Stimulated activated naive CD8-positive, alpha-beta T cell treated with anti-CD3 and anti-CD28 coated beads, Interleukin-15, amount 100 ng/mL, for 72 hours (primary cell): ENCODE results near the gene CCDC171.
A peak's percentile ranks its signal among the peaks of the same experiment; 100 is the strongest.

Experiments used
- ATAC-seq: fragments of 150-1000 bp; cut with Tn5 transposase; 2 replicates; pipeline ENCODE4 v1.10.0; 2021; ENCODE audit warnings: mild to moderate bottlenecking, moderate library complexity
- DNase-seq, 2 donors: peaks; one replicate each; pipeline ENCODE4 v3.0.0; 2021 to 2022
- H3K27ac Mint-ChIP-seq, 2 donors: one replicate each; pipeline ENCODE4 v1.8.0; 2022; ENCODE audit warnings: mild to moderate bottlenecking in 2 of 2, mixed read lengths in 2 of 2, moderate library complexity in 2 of 2
- H3K27me3 Mint-ChIP-seq: one replicate; pipeline ENCODE4 v1.8.0; 2022; ENCODE audit warnings: mixed read lengths
- H3K4me1 Mint-ChIP-seq: one replicate; pipeline ENCODE4 v1.8.0; 2022; ENCODE audit warnings: mild to moderate bottlenecking, mixed read lengths
- H3K4me3 Mint-ChIP-seq, 2 donors: one replicate each; pipeline ENCODE4 v1.8.0; 2022; ENCODE audit warnings: mild to moderate bottlenecking in 2 of 2, mixed read lengths in 2 of 2, moderate library complexity in 1 of 2
- H3K9me3 Mint-ChIP-seq, 2 donors: one replicate each; pipeline ENCODE4 v1.8.0; 2022; ENCODE audit warnings: mixed read lengths in 2 of 2

Gene CCDC171

DNA sequence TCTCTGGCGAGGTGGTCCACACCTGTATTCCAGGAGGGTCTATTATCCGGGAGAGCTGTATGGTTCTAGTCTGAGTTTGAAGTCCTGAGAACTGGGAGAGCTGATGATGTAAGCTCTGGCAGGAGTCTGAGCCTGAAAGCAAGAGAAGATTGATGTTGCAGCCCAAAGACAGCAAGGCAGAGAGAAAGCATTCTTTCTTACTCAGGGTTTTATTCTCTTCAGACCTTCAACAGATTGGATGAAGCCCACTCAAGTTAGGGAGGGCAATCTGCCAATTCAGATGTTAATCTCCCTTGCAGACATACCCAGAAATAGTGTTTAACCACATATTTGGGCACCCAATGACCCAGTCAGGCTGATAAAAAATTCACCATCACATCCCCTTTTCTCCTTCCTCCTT lies 159.1 kb downstream of the CCDC171 start:
- no peak for ATAC-seq
- H3K9me3 Mint-ChIP-seq, result no peaks in the 10 kb centered on the region
- H3K27ac Mint-ChIP-seq, result no peak overlapping the region

DNA sequence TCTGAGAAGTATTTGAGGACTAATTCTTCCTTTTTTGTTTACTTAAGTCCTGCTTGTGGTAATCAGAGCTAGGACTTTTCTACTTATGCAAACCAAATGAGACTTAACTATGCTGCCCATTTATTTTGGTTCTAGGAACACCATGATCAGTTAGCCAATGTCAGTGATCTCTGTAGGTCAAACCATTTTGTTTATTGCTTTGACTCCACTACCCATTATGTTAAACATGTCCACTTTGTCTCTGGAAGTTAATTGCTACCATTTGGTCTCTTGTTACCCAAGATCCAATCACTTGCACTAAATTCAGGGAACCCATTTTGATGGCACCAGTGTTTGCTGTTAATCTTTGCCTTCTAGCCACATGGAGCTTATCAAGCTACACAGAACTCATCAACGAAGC lies 161.9 kb downstream of the CCDC171 start:
- no peaks in the 10 kb centered on the region for H3K27me3 Mint-ChIP-seq

More for the DNA sequence above, 159.1 kb downstream of the CCDC171 start:
- Mint-ChIP-seq H3K4me1 (no peaks in the 10 kb centered on the region), H3K4me3 (no peak overlapping the region), H3K27me3 (no peaks in the 10 kb centered on the region)
- no peak for DNase-seq

DNA sequence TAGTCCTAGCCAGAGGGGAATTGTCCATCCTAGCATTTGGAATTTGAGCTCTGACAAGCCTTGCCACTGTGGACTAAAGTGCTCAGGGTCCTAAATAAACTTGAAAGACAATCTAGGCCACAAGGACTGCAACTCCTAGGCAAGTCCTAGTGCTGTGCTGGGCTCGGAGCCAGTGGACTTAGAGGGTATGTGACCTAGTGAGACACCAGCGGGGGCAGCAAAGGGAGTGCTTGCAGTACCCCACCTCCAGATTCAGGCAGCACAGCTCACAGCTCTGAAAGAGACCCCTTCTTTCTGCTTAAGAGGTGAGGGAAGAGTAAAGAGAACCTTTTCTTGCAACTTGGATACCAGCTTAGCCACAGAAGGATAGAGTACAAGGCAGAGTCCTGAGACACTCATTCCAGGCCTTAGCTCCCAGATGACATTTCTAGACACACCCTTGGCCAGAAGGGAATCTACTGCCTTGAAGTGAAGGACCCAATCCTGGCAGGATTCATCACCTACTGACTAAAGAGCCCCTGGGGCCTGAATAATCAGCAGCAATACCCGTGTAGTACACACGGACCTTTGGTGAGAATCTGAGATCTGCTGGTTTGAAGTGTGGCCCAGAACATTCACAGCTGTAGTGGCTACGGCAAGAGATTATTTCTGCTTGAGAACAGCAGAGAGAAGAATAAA lies 164.6 kb downstream of the CCDC171 start:
- Mint-ChIP-seq H3K27me3 (no peaks in the 10 kb centered on the region), H3K9me3 (no peaks in the 10 kb centered on the region), H3K4me3 (no peak overlapping the region), H3K4me1 (no peaks in the 10 kb centered on the region), H3K27ac (no peak overlapping the region)
- ATAC-seq, result no peak
- DNase-seq, result no peak

More for the DNA sequence above, 161.9 kb downstream of the CCDC171 start:
- Mint-ChIP-seq H3K9me3 (no peaks in the 10 kb centered on the region), H3K4me1 (no peaks in the 10 kb centered on the region), H3K27ac (peak overlapping the region in 1 of 2 donors; percentile 31), H3K4me3 (no peak overlapping the region)
- no peak for DNase-seq
- no peak for ATAC-seq

DNA sequence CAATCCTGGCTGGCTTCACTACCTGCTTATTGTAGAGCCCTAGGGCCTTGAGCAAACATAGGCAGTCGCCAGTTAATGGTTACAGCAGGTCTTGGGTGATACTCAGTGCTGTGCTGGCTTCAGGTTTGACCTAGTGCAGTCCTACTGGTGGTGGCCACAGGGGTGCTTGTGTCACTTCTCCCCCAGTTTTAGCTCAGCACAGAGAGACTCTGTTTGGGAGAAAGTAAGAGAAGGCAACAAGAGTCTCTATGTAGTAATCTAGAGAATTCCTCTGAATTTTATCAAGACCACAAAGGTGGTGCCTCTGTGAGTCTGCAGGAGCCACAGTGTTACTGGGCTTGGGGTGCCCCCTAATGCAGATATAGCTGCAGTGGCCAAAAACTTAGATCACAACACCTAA lies 165.6 kb downstream of the CCDC171 start:
- H3K27ac Mint-ChIP-seq, result no peak overlapping the region
- DNase-seq (no peak), ATAC-seq (no peak)
- no peaks in the 10 kb centered on the region for H3K9me3 Mint-ChIP-seq
- H3K4me3 Mint-ChIP-seq, result no peak overlapping the region
- no peaks in the 10 kb centered on the region for H3K27me3 Mint-ChIP-seq
- no peaks in the 10 kb centered on the region for H3K4me1 Mint-ChIP-seq

DNA sequence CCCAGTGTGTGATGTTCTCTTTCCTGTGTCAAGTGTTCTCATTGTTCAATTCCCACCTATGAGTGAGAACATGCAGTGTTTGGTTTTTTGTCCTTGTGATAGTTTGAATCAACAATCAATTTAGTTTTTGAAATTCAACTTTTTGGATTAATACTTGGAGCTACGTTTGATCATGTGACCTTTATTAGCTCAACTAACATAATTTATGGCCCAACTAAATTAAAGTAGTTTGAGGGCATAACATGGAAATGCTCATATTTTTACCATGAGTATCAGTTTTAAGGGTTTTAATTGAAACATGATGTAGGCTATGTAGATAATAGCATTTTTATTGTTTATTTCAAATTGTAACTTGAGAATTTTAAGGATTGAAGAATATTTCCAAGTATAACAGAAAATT lies 168.0 kb downstream of the CCDC171 start:
- Mint-ChIP-seq H3K27ac (no peak overlapping the region), H3K9me3 (no peaks in the 10 kb centered on the region), H3K4me1 (no peaks in the 10 kb centered on the region), H3K27me3 (no peaks in the 10 kb centered on the region), H3K4me3 (no peak overlapping the region)
- ATAC-seq (no peak), DNase-seq (no peak)

DNA sequence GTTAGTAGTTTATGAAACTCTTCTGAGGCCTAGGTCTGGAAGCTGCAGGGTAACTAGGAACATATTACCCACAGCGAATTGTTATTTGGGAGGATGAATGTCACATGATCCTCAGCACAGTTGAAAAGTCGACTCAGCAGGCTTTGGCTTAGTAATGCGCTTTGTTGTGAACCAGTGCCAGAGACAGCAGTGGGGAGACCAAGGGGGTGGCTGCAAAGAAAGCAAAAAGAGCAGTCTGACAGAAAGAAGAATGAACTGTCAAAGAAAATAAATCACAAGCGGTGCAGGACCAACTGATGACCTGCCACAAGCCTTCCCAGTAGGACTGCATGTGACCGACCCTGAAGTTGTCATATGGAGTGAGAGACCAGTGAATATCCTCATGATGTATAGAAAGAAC lies 170.0 kb downstream of the CCDC171 start:
- ATAC-seq (no peak), DNase-seq (no peak)
- no peaks in the 10 kb centered on the region for H3K27me3 Mint-ChIP-seq

DNA sequence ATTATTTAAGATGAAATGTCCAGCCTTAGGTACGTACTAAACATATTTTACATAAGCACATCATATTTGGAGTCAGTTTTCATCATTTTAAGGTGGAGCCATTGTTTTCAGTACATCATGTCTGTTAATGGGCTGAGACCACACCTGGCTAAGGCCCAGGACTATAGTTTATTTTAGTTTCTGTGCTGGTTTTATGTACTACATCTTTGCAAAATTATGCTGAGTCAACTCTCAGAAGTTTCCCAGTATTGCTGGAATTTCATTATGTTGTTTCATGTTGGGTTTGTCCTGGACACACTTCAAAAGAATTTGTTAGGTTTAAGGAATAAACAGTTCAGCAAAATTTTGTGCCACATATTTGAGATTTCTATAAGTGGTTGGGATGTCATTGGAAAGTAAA lies 171.2 kb downstream of the CCDC171 start:
- ATAC-seq, result no peak
- no peaks in the 10 kb centered on the region for H3K27me3 Mint-ChIP-seq
- no peaks in the 10 kb centered on the region for H3K4me1 Mint-ChIP-seq
- no peak for DNase-seq
- no peak overlapping the region for H3K4me3 Mint-ChIP-seq
- no peak overlapping the region for H3K27ac Mint-ChIP-seq
- no peaks in the 10 kb centered on the region for H3K9me3 Mint-ChIP-seq

More for the DNA sequence above, 170.0 kb downstream of the CCDC171 start:
- Mint-ChIP-seq H3K27ac (no peak overlapping the region), H3K4me3 (no peak overlapping the region), H3K9me3 (no peaks in the 10 kb centered on the region), H3K4me1 (no peaks in the 10 kb centered on the region)

DNA sequence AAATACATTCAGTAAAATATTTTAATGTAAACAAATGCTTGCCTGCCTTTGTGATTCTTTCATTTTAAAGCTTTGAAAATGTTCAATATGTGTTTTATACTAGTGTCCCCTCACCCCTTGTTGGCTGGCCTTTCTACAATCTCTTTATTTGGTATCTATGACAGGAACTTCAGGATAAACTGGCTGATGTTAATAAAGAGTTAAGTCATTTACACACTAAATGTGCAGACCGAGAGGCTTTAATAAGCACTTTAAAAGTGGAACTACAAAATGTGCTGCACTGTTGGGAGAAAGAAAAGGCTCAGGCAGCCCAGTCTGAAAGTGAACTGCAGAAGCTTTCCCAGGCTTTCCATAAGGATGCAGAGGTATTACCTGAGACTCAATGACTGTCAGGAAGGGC lies 171.8 kb downstream of the CCDC171 start:
- ATAC-seq (no peak), DNase-seq (no peak)
- Mint-ChIP-seq H3K27ac (no peak overlapping the region), H3K27me3 (no peaks in the 10 kb centered on the region), H3K9me3 (no peaks in the 10 kb centered on the region), H3K4me1 (no peaks in the 10 kb centered on the region), H3K4me3 (no peak overlapping the region)

DNA sequence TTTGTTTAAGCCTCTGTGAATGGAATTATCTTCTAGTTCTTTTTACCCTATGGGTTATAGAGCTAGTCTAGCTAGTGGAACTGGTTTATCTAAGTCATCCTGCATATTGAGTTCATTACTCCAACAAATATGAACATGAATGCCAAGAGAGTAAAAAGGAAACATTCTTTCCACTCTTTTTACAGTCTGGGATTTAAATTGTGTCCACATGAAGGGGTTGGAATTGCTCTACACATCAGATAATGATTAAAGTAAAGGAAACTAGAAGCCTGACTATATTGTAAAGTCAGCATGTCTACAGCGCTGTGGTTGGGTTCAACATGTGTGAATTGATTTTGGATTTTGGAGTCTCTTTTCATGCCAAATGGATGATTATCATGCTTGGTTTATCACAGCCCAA lies 173.1 kb downstream of the CCDC171 start:
- H3K4me1 Mint-ChIP-seq, result no peaks in the 10 kb centered on the region
- no peak overlapping the region for H3K27ac Mint-ChIP-seq
- H3K27me3 Mint-ChIP-seq, result no peaks in the 10 kb centered on the region
- ATAC-seq (no peak), DNase-seq (no peak)
- H3K9me3 Mint-ChIP-seq, result no peaks in the 10 kb centered on the region
- no peak overlapping the region for H3K4me3 Mint-ChIP-seq

DNA sequence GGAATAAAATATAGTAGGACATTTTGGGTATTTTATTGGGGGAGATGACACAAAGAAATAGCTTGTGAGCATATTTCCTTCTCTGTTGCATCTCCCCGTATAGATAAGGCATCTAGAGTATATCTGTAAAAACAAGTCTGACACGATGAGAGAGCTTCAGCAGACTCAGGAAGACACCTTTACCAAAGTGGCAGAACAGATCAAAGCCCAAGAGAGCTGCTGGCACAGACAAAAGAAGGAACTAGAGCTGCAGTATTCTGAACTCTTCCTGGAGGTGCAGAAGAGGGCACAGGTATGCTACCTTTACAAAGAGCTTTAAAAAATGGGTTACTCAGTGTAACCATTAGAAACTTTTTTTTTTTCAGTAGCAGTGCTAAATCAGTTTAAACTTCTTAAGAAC lies 176.7 kb downstream of the CCDC171 start:
- Mint-ChIP-seq H3K4me3 (no peak overlapping the region), H3K27me3 (no peaks in the 10 kb centered on the region), H3K27ac (no peak overlapping the region), H3K4me1 (no peaks in the 10 kb centered on the region), H3K9me3 (no peaks in the 10 kb centered on the region)
- DNase-seq, result no peak
- no peak for ATAC-seq

DNA sequence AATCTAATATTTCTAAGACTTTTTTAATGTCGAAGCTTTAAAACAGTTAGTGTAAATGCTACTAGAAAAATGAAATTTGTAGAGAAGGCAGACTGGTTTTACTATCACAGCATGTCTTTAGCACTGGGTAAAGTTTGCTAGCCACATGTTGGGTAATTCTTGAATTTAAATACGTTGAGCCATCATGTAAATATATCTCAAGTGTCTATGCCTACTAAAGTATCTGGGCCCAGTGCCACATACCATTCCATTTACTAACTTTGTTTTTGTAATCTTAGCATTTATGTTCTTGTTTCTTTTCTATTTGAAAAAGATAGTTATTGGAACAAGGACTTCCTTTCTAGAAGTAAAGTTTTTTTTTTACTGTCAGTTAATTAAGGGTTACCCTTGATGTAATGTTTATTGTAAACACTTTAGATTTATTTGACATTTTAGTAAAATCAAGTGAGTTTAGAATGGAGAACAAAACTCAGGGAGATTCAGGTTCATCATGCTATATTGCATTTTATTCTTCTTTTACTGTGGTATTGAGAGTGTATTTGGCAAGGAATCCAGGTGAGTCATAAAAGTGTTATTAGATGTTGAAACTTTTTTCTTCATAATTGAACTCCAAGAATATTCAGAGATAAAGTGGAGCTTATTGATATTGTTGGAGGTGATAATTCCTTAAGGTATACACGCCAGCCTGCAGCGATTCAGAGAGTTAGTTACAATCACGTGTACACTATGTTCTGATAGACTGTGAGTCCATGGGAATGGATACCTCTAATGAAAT lies 182.4 kb downstream of the CCDC171 start:
- Mint-ChIP-seq H3K4me3 (no peak overlapping the region), H3K9me3 (no peaks in the 10 kb centered on the region), H3K27ac (no peak overlapping the region), H3K4me1 (no peaks in the 10 kb centered on the region), H3K27me3 (no peaks in the 10 kb centered on the region)
- DNase-seq (no peak), ATAC-seq (no peak)

DNA sequence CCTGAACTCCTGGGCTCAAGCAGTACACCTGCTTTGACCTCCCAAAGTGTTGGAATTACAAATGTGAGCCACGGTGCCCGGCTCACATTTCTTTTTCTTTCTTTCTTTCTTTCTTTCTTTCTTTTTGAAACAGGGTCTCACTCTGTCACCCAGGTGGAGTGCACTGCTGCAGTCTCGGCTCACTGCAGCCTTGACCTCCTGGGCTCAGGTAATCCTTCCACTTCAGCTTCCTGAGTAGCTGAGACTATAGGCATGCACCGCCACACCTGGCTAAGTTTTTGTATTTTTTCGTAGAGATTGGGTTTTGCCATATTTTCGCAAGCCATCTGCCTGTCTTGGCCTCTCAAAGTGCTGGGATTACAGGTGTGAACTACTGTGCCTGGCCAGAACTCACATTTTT lies 183.7 kb downstream of the CCDC171 start:
- Mint-ChIP-seq H3K9me3 (no peaks in the 10 kb centered on the region), H3K4me1 (no peaks in the 10 kb centered on the region), H3K27ac (peak overlapping the region in 1 of 2 donors; percentile 62)

DNA sequence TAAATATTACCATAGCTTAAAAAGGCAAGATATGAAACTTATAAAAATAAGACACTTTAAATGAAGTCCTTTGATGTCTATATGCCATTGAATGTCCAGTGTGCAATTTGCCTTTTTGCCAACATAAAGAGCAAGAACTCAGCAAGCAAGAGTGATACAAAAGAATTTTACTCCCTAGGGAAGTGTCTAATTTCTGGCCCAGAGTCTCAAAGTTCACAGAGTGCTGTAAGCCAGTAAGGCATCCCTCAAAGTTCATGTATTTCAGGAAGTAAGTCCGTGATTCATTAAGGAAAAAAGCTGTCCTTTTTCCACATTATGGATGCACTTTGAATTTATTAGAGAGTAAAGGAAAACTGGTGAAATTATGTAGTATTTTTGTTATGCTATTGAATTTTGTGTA lies 185.2 kb downstream of the CCDC171 start:
- no peaks in the 10 kb centered on the region for H3K9me3 Mint-ChIP-seq
- H3K4me3 Mint-ChIP-seq, result no peak overlapping the region
- ATAC-seq, result no peak
- H3K4me1 Mint-ChIP-seq, result no peaks in the 10 kb centered on the region
- DNase-seq, result no peak
- no peak overlapping the region for H3K27ac Mint-ChIP-seq
- H3K27me3 Mint-ChIP-seq, result no peaks in the 10 kb centered on the region

More for the DNA sequence above, 183.7 kb downstream of the CCDC171 start:
- Mint-ChIP-seq H3K27me3 (no peaks in the 10 kb centered on the region), H3K4me3 (no peak overlapping the region)
- ATAC-seq (no peak), DNase-seq (no peak)

DNA sequence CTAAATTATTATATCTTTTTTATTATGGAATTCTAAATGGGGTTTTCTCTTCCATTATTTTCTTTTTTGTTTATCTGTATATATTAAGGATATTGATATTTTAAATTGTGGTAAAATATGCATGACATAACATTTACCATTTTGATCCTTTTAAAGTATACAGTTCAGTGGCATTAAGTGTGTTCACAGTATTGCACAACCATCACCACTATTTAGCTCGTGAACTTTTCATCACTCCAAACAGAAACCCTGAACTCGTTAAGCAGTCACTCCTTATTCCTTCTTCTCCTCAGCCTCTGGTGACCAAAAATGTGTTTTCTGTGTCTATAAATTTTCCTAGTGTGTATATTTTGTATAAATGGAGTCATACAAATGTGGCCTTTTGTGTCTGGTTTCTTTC lies 188.2 kb downstream of the CCDC171 start:
- no peak overlapping the region for H3K27ac Mint-ChIP-seq
- no peak for DNase-seq
- H3K9me3 Mint-ChIP-seq, result no peaks in the 10 kb centered on the region
- H3K4me3 Mint-ChIP-seq, result no peak overlapping the region
- no peaks in the 10 kb centered on the region for H3K27me3 Mint-ChIP-seq
- no peak for ATAC-seq
- H3K4me1 Mint-ChIP-seq, result no peaks in the 10 kb centered on the region

DNA sequence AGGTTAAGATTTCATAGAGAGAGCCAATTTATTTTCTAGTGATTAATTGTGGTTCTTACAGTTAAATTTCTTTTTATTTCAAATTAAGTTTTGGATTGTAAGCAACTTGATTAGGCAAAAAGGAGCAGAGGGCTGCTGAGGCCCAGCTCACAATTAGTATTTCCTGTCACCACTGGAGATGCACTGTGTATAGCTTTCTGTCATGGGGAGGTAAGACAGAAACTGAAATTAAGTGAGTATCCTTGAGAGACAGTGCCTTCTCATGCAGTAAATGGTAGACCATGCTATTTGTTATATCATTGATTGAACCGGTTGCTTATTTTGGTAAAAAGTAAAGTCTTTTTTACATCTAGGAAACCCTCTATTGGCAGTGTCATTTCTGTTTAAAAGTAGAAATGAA lies 190.7 kb downstream of the CCDC171 start:
- Mint-ChIP-seq H3K27me3 (no peaks in the 10 kb centered on the region), H3K9me3 (peaks cover 0 to 15% of the 10 kb centered on the region in 2 donors), H3K4me1 (no peaks in the 10 kb centered on the region), H3K4me3 (no peak overlapping the region), H3K27ac (no peak overlapping the region)
- no peak for DNase-seq
- no peak for ATAC-seq

DNA sequence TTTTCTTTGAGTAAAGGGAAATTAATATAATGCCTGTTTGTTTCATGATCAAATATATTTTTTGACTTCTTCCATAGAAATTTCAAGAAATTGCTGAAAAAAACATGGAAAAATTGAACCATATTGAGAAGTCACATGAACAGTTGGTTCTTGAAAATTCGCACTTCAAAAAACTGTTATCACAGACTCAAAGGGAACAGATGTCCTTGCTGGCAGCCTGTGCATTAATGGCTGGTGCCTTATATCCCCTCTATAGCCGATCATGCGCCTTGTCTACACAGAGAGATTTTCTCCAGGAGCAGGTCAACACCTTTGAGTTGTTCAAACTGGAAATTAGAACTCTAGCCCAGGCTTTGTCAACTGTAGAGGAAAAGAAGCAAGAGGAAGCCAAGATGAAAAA lies 191.4 kb downstream of the CCDC171 start:
- Mint-ChIP-seq H3K4me3 (no peak overlapping the region), H3K9me3 (peaks cover 6 to 19% of the 10 kb centered on the region in 2 donors), H3K27me3 (no peaks in the 10 kb centered on the region), H3K4me1 (no peaks in the 10 kb centered on the region), H3K27ac (no peak overlapping the region)
- DNase-seq (no peak), ATAC-seq (no peak)
